Activated CD4-positive, alpha-beta T cell treated with anti-CD3 and anti-CD28 coated beads for 24 hours (primary cell): Measurements from ENCODE around the gene FAM118A.
A peak's percentile ranks its signal among the peaks of the same experiment; 100 is the strongest.
"Not testable (repeated sequence)": the region's sequence is repeated elsewhere in the genome, so short reads cannot be mapped to it uniquely, and the experiment has no call there.

Experiments
- DNase-seq, 2 donors: peaks; one replicate each; pipeline ENCODE4 v3.0.0-alpha.2; 2020; ENCODE audit warnings: low read depth in 2 of 2

FAM118A gene

GRCh38 chr22:45331486-45331885 lies 21.8 kb downstream of the FAM118A start:
- DNase-seq = no peak

GRCh38 chr22:45332001-45332400 lies 22.3 kb downstream of the FAM118A start:
- no peak for DNase-seq

- DNase-seq = no peak
These were observed 24.3 kb downstream of the FAM118A start for GRCh38 chr22:45334068-45334467.

GRCh38 chr22:45334528-45334927 lies 24.8 kb downstream of the FAM118A start:
- no peak for DNase-seq

- DNase-seq = no peak
These were observed 25.5 kb downstream of the FAM118A start for GRCh38 chr22:45335021-45335818.

GRCh38 chr22:45335854-45336522 lies 26.3 kb downstream of the FAM118A start:
- DNase-seq = no peak

- DNase-seq = no peak
These were observed 27.3 kb downstream of the FAM118A start for GRCh38 chr22:45336971-45337431.

- no peak for DNase-seq
These were observed 27.8 kb downstream of the FAM118A start for GRCh38 chr22:45337536-45337935.

- no peak for DNase-seq
These were observed 29.1 kb downstream of the FAM118A start for GRCh38 chr22:45338795-45339194.

- DNase-seq = no peak
These were observed 30.6 kb downstream of the FAM118A start for GRCh38 chr22:45340323-45340722.

GRCh38 chr22:45341498-45341897 lies 31.8 kb downstream of the FAM118A start:
- DNase-seq = peak in 1 of 2 donors; percentile 35

GRCh38 chr22:45343143-45343542 lies 33.4 kb downstream of the FAM118A start:
- DNase-seq = no peak

- DNase-seq = no peak
These were observed 34.6 kb downstream of the FAM118A start for GRCh38 chr22:45344334-45344733.

GRCh38 chr22:45349916-45350315 lies 40.2 kb downstream of the FAM118A start:
- no peak for DNase-seq

- DNase-seq = no peak
These were observed 42.2 kb downstream of the FAM118A start for GRCh38 chr22:45351956-45352355.

GRCh38 chr22:45352757-45353156 lies 43.0 kb downstream of the FAM118A start:
- DNase-seq = not testable (repeated sequence)

- no peak for DNase-seq
These were observed 44.1 kb downstream of the FAM118A start for GRCh38 chr22:45353786-45354185.

GRCh38 chr22:45357490-45357889 lies 47.8 kb downstream of the FAM118A start:
- no peak for DNase-seq

GRCh38 chr22:45358127-45358526 lies 48.4 kb downstream of the FAM118A start:
- DNase-seq = no peak

GRCh38 chr22:45359627-45360026 lies 49.9 kb downstream of the FAM118A start:
- DNase-seq = no peak

GRCh38 chr22:45366713-45367112 lies 57.0 kb downstream of the FAM118A start:
- DNase-seq = no peak

GRCh38 chr22:45373592-45373991 lies 63.9 kb downstream of the FAM118A start:
- not testable (repeated sequence) for DNase-seq

GRCh38 chr22:45376009-45376408 lies 66.3 kb downstream of the FAM118A start:
- no peak for DNase-seq
